ENCODE measurements around the gene MATN1.

Gene MATN1

DNA sequence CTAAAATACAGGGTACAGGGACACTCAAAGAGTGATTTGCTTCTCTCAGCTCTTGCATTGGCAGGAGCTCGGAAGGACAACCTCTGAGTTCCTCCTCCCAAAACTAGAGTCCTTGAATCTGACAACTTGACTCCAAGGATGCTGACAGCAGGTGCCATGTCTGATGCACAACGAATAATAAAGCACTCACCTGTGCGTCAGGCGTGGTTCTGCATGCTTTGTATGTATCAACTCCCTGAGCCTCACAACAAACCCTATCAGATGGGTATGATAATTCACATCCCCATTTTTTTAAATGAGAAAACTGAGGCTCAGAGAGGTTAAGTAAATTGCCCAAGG, 32.8 kb upstream of the MATN1 start:
- Histone ChIP-seq H3K27me3 (replicated peaks; ENCODE audit: control insufficient read depth, insufficient read depth, low read length) (peaks cover 9% of the 10 kb centered on the region), H3K9me3 (ENCODE audit: control insufficient read depth, low read length) (no peaks in the 10 kb centered on the region), H3K9ac (ENCODE audit: low read length) (no peak overlapping the region), H3K4me3 (ENCODE audit: low read length) (no peak overlapping the region), H3K36me3 (ENCODE audit: control insufficient read depth, insufficient read depth, low read length, severe bottlenecking) (no peaks in the 10 kb centered on the region), H3K4me1 (ENCODE audit: control insufficient read depth, insufficient read depth, low read length) (peaks cover 20% of the 10 kb centered on the region)
- no peak for DNase-seq (ENCODE audit: low read depth)

DNA sequence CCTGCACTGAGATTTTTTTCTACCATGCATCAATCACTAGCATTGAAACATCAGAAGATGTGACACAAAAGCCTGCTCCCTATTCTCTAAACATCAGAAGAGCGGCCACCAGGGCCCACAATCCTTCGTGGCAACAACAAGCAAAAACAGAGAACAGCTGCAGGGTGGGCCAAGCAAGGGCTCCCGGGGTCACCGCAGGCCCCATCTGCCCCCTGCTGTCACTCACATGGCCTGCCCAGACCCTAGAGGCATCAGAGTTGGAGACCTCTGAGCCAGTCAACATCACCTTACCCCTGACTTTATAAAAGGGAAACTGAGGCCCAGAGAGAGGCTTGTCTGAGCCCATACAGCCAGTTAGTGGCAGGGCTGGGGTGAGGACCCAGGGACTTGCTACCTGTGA, 32.4 kb upstream of the MATN1 start:
- Histone ChIP-seq H3K36me3 (ENCODE audit: control insufficient read depth, insufficient read depth, low read length, severe bottlenecking) (no peaks in the 10 kb centered on the region), H3K9ac (ENCODE audit: low read length) (no peak overlapping the region), H3K4me1 (ENCODE audit: control insufficient read depth, insufficient read depth, low read length) (peaks cover 19% of the 10 kb centered on the region), H3K9me3 (ENCODE audit: control insufficient read depth, low read length) (no peaks in the 10 kb centered on the region), H3K4me3 (ENCODE audit: low read length) (no peak overlapping the region), H3K27me3 (replicated peaks; ENCODE audit: control insufficient read depth, insufficient read depth, low read length) (peaks cover 9% of the 10 kb centered on the region)
- DNase-seq (ENCODE audit: low read depth) = no peak

DNA sequence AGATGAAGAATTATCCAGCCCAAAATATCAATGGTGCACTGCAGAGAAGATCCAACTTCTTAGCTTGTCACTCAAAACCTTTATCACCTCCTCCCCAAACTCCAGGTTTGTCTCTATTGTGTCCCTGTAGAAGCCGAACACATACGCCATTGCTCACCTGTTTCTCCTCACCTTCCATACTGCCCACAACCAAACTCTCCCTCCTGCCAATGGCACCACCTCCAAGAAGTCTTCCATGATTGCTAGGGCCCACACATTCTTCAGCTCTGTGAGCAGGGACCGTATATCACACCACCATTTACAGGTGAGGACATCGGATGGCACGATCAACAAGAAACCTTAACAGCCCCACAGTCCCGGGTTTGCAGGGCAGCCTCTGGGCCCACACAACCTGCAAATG, 31.9 kb upstream of the MATN1 start:
- no peak overlapping the region for H3K9ac ChIP-seq (ENCODE audit: low read length)
- peaks cover 19% of the 10 kb centered on the region for H3K4me1 ChIP-seq (ENCODE audit: control insufficient read depth, insufficient read depth, low read length)
- DNase-seq (ENCODE audit: low read depth) = no peak
- H3K36me3 ChIP-seq (ENCODE audit: control insufficient read depth, insufficient read depth, low read length, severe bottlenecking) = no peaks in the 10 kb centered on the region
- no peaks in the 10 kb centered on the region for H3K9me3 ChIP-seq (ENCODE audit: control insufficient read depth, low read length)
- H3K4me3 ChIP-seq (ENCODE audit: low read length) = no peak overlapping the region
- H3K27me3 ChIP-seq (replicated peaks; ENCODE audit: control insufficient read depth, insufficient read depth, low read length) = peaks cover 10% of the 10 kb centered on the region

- H3K4me1 ChIP-seq (ENCODE audit: control insufficient read depth, insufficient read depth, low read length) = peaks cover 19% of the 10 kb centered on the region
- no peaks in the 10 kb centered on the region for H3K9me3 ChIP-seq (ENCODE audit: control insufficient read depth, low read length)
- H3K9ac ChIP-seq (ENCODE audit: low read length) = no peak overlapping the region
- peaks cover 13% of the 10 kb centered on the region for H3K27me3 ChIP-seq (replicated peaks; ENCODE audit: control insufficient read depth, insufficient read depth, low read length)
- H3K4me3 ChIP-seq (ENCODE audit: low read length) = no peak overlapping the region
- no peak for DNase-seq (ENCODE audit: low read depth)
- no peaks in the 10 kb centered on the region for H3K36me3 ChIP-seq (ENCODE audit: control insufficient read depth, insufficient read depth, low read length, severe bottlenecking)
These were observed 31.3 kb upstream of the MATN1 start for GRCh38 chr1:30754684-30755171.

DNA sequence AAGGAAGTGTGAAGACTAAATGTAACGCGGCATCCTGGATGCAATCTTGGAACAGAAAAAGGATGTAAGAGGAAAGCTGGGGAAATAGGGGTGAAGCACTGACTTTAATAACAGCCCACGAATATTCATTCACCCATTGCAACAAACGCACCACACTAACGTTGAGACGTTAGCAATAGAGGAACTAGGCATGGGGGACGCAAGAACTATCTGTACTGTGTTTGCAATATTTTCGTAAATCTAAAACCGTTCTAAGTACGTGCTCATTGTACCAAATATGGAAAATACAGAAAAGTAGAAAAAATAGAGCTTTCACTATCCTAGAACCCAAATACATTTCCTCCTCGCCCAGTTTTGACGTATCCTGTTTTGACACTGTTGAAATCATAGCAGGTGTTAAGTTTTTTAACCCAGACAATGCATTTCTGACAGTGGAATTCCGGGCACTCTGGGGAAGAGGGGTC, 30.3 kb upstream of the MATN1 start:
- peaks cover 13% of the 10 kb centered on the region for H3K27me3 ChIP-seq (replicated peaks; ENCODE audit: control insufficient read depth, insufficient read depth, low read length)
- H3K9me3 ChIP-seq (ENCODE audit: control insufficient read depth, low read length) = no peaks in the 10 kb centered on the region
- H3K4me1 ChIP-seq (ENCODE audit: control insufficient read depth, insufficient read depth, low read length) = peaks cover 19% of the 10 kb centered on the region
- no peaks in the 10 kb centered on the region for H3K36me3 ChIP-seq (ENCODE audit: control insufficient read depth, insufficient read depth, low read length, severe bottlenecking)
- DNase-seq (ENCODE audit: low read depth) = no peak
- no peak overlapping the region for H3K4me3 ChIP-seq (ENCODE audit: low read length)
- H3K9ac ChIP-seq (ENCODE audit: low read length) = no peak overlapping the region

DNA sequence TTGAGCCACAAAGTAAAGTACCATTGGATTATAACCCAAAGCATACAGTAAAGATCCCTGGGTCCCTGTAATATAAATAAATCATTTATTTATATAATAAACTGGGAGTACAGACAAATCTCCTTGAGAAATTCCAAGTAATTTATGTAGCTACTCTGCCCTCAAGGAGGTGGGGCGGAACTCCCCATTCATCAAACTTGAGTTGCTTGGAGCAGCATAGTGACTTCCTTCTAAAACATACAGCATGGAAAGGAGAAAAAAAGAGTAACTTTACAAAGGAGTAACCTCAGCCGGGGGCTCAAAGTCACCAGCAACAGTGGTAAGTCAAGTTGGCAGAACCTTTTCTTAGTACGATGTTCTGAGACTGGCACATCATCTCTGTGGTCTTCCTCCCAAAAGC, 29.7 kb upstream of the MATN1 start:
- H3K9me3 ChIP-seq (ENCODE audit: control insufficient read depth, low read length) = no peaks in the 10 kb centered on the region
- no peaks in the 10 kb centered on the region for H3K36me3 ChIP-seq (ENCODE audit: control insufficient read depth, insufficient read depth, low read length, severe bottlenecking)
- no peak overlapping the region for H3K4me3 ChIP-seq (ENCODE audit: low read length)
- peaks cover 13% of the 10 kb centered on the region for H3K27me3 ChIP-seq (replicated peaks; ENCODE audit: control insufficient read depth, insufficient read depth, low read length)
- H3K9ac ChIP-seq (ENCODE audit: low read length) = no peak overlapping the region
- peaks cover 17% of the 10 kb centered on the region for H3K4me1 ChIP-seq (ENCODE audit: control insufficient read depth, insufficient read depth, low read length)
- no peak for DNase-seq (ENCODE audit: low read depth)

DNA sequence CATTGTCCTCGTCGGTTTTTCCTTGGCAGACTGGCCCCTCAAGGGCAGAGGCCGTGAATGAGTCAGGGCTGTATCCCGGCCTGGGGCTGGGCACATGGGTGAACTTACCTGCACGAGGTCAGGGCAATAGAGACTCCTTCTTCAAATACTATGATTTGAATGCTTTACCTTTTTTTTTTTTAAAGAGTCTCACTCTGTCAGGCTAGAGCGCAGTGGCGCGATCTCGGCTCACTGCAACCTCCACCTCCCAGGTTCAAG, 29.2 kb upstream of the MATN1 start:
- peaks cover 13% of the 10 kb centered on the region for H3K27me3 ChIP-seq (replicated peaks; ENCODE audit: control insufficient read depth, insufficient read depth, low read length)
- no peak overlapping the region for H3K4me3 ChIP-seq (ENCODE audit: low read length)
- no peak for DNase-seq (ENCODE audit: low read depth)

DNA sequence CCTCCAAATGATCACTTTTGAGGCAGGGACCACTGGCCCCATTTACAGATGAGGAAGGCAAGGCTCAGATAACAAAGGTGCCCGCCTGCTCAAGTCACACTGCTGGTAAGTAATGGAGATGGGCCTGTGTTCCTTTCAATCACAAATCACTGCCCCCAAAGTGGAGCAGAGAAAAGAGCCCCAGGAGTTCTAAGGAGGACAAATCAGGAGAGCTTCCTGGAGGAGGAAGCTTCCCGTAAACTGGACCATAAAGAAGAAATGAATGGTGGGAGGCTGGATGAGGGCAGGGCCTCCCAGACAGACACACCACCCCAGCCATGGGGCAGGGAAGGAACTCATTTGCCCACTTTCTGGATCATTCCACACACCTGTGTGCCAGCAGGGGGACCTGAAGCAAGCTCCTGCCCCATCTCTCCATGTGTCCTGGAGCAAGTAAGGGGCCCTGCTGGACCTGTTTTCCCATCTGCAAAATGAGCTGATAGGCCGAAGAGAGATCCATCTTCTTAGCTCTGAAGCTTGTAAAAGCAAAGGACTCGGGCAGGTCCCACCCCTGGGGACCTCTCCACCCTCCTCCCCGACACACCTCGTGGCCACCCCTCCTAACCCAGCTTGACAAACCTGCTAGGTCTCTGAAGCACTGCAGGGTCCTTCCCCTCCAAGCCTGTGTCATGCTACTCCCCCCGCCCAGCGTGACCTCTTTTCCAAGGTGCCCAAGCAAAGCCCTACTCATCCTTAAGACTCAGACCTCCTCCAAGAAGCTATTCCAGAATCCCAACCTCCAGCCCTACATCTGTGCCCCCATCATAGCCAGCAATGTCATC, 28.7 kb upstream of the MATN1 start:
- Histone ChIP-seq H3K36me3 (ENCODE audit: control insufficient read depth, insufficient read depth, low read length, severe bottlenecking) (no peaks in the 10 kb centered on the region), H3K27me3 (replicated peaks; ENCODE audit: control insufficient read depth, insufficient read depth, low read length) (peaks cover 13% of the 10 kb centered on the region), H3K9me3 (ENCODE audit: control insufficient read depth, low read length) (no peaks in the 10 kb centered on the region), H3K4me3 (ENCODE audit: low read length) (no peak overlapping the region), H3K9ac (ENCODE audit: low read length) (no peak overlapping the region), H3K4me1 (ENCODE audit: control insufficient read depth, insufficient read depth, low read length) (peaks cover 8% of the 10 kb centered on the region)
- DNase-seq (ENCODE audit: low read depth) = no peak

More for the DNA sequence above, 29.2 kb upstream of the MATN1 start:
- Histone ChIP-seq H3K36me3 (ENCODE audit: control insufficient read depth, insufficient read depth, low read length, severe bottlenecking) (no peaks in the 10 kb centered on the region), H3K9ac (ENCODE audit: low read length) (no peak overlapping the region), H3K9me3 (ENCODE audit: control insufficient read depth, low read length) (no peaks in the 10 kb centered on the region), H3K4me1 (ENCODE audit: control insufficient read depth, insufficient read depth, low read length) (peaks cover 13% of the 10 kb centered on the region)

DNA sequence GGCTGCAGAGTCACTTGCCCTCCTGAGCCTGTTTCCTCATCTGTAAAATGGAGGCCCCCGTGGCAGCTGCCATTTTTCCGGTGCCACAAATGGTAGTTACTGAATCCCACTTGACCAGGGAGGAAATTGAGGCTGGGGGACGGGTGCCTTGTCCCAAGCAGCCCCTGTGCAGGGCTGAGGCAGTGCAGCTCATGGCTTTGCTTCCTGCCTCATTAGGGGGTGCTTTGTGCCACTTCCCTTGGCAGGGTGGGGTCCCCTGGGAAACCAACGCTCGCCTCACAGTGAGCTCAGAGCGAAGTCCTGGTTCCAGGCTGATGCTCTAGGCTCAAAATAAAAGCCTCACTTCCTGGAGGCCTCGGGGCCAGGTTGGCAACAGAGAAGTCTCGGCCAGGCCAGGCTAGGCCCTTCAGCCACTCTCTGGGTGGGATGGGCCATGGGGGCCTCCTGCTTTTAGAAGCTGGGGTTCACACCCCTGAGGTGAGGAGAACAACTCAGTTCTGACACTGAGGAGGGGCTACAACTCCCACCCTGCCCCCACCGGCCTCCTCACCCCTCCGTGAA, 27.4 kb upstream of the MATN1 start:
- no peak for DNase-seq (ENCODE audit: low read depth)
- Histone ChIP-seq H3K4me3 (ENCODE audit: low read length) (no peak overlapping the region), H3K4me1 (ENCODE audit: control insufficient read depth, insufficient read depth, low read length) (no peaks in the 10 kb centered on the region), H3K9me3 (ENCODE audit: control insufficient read depth, low read length) (no peaks in the 10 kb centered on the region), H3K36me3 (ENCODE audit: control insufficient read depth, insufficient read depth, low read length, severe bottlenecking) (no peaks in the 10 kb centered on the region), H3K9ac (ENCODE audit: low read length) (no peak overlapping the region), H3K27me3 (replicated peaks; ENCODE audit: control insufficient read depth, insufficient read depth, low read length) (peaks cover 13% of the 10 kb centered on the region)

GRCh38 chr1:30749691-30750583, 26.6 kb upstream of the MATN1 start:
- Histone ChIP-seq H3K4me3 (ENCODE audit: low read length) (no peak overlapping the region), H3K9me3 (ENCODE audit: control insufficient read depth, low read length) (no peaks in the 10 kb centered on the region), H3K4me1 (ENCODE audit: control insufficient read depth, insufficient read depth, low read length) (no peaks in the 10 kb centered on the region), H3K36me3 (ENCODE audit: control insufficient read depth, insufficient read depth, low read length, severe bottlenecking) (no peaks in the 10 kb centered on the region), H3K27me3 (replicated peaks; ENCODE audit: control insufficient read depth, insufficient read depth, low read length) (peaks cover 13% of the 10 kb centered on the region), H3K9ac (ENCODE audit: low read length) (no peak overlapping the region)
- no peak for DNase-seq (ENCODE audit: low read depth)

DNA sequence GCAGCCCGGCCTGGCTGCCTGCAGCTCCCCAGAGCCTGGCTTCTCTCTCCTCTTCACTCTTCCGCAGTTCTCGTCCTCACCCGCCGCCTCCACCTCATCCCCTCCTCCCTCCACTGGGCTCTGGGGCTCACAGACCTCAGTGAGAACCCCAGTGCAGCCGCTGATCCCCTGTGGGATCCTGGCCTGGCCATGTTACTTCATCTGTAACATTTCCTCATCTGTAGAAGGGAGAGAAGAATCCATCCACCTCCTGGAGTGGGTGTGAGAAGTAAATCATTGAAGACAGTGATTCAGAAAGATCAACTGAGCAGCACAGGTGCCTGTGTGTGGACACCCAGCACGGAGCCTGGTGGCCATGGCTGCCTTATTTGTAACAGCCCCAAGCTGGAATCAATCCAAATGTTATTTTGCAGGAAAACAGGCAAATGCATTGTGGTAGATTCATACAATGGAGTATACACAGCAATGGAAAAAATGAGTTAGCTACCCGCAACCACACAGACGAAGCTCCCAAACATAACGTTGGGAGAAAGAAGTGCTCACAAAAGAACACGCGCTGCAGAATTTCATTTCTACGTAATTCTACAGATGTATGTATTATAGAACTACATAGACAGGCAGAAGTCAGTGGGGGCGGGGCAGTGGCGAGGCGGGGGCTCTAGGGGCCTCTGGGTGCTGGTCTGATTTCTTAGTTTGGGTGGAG, 25.5 kb upstream of the MATN1 start:
- no peaks in the 10 kb centered on the region for H3K4me1 ChIP-seq (ENCODE audit: control insufficient read depth, insufficient read depth, low read length)
- no peaks in the 10 kb centered on the region for H3K9me3 ChIP-seq (ENCODE audit: control insufficient read depth, low read length)
- H3K27me3 ChIP-seq (replicated peaks; ENCODE audit: control insufficient read depth, insufficient read depth, low read length) = peaks cover 13% of the 10 kb centered on the region
- H3K9ac ChIP-seq (ENCODE audit: low read length) = no peak overlapping the region
- H3K4me3 ChIP-seq (ENCODE audit: low read length) = no peak overlapping the region
- H3K36me3 ChIP-seq (ENCODE audit: control insufficient read depth, insufficient read depth, low read length, severe bottlenecking) = no peaks in the 10 kb centered on the region
- DNase-seq (ENCODE audit: low read depth) = no peak
